Tibial nerve (tissue), 3 donors: Measurements from ENCODE around the gene TTC39A.

Experiments used
- CTCF ChIP-seq, 5 experiments: fragments of 200-600 bp in 3 of 5; fragments of 450-650 bp in 2 of 5; sonication (generic) in 3 of 5; IDR thresholded peaks; one replicate each; pipeline ENCODE4 v1.5.1; 2016 to 2019; ENCODE audit warnings: antibody characterized with exemption in 5 of 5, mild to moderate bottlenecking in 3 of 5, moderate library complexity in 2 of 5
- POLR2A ChIP-seq, 2 donors: fragments of 450-650 bp; IDR thresholded peaks; one replicate each; pipeline ENCODE4 v1.6.1; 2017; ENCODE audit warnings: antibody characterized with exemption in 2 of 2, mild to moderate bottlenecking in 2 of 2, moderate library complexity in 2 of 2

GRCh38 chr1:51323778-51324177, 6.6 kb downstream of the TTC39A start:
- TF ChIP-seq CTCF (IDR thresholded peaks at IDR 0.05) (no peak), POLR2A (IDR thresholded peaks at IDR 0.05) (no peak)
